ENCODE measurements around the gene GFAP.
A peak's percentile ranks its signal among the peaks of the same experiment; 100 is the strongest.

The GFAP gene

DNA sequence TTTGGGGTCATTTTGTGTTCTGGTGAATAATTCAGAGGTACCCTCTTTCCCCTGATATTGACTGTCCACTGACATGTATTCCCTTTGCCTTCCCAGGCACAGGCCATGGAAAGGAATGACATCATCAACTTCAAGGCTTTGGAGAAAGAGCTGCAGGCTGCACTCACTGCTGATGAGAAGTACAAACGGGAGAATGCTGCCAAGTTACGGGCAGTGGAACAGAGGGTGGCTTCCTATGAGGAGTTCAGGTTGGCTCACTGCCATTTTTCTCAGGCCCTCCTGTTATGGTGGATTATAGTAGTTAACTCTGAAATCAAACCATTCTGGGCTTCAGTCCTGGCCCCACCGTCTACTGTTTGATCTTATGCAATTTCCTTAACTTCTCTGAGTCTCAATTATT is 14.4 kb downstream of the GFAP start:
- DNase-seq (ENCODE audit: low spot score): no peak

DNA sequence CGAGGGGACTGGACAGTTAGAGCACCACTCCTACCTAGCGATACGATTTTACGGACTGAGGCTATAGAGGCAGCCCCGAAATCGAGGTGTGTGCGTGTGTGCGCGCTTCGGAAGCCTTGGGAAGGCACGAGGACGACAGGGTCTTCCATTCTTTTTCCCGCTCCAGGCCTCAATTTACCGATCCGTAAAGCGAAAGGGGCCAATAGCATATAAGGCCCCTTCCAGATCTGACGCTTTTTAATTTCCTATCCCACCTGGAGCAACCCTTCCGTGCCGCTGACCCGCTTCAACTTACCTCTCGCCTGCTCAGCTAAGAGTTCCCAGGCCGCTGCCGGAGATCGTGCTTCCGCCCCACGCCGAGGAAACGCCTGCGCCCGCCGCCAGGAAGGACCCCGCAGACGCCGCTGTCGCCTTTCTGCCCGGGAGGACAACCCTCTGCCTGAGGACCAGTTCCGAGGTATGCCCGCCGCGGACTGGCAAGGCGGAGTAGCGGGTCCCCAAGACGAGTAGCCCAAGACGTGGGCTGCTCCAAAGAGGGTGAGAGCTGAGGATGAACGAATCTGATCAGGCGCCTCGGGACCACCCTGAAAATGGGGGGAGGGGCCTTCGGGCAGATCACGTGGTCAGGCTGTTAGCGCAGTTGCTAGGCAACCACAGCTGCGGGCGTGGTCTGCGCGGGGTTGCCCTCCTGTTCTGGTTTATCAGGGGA is 16.1 kb downstream of the GFAP start, which contains the start of gene EFTUD2:
TSS of gene EFTUD2 (minus strand) at position 372 of the 709 bp plus-strand sequence. CDS start 4,924 bp downstream, outside the sequence.
- DNase-seq (ENCODE audit: low spot score): peak; percentile 98

DNA sequence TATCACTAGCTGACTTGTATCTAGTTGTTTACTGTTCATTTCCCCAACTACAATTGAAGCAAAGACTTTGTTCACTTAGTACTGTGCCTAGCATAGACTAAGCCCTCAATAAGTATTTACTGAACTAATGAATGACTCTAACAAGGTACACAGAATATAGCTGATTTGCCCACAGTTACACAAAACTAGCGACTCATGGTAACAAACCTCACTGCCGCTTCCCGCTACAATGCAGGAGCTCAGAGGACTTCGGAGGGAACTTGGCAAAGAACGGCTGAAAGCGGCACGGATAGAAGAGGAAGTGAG is 16.6 kb downstream of the GFAP start:
- DNase-seq (ENCODE audit: low spot score): no peak

DNA sequence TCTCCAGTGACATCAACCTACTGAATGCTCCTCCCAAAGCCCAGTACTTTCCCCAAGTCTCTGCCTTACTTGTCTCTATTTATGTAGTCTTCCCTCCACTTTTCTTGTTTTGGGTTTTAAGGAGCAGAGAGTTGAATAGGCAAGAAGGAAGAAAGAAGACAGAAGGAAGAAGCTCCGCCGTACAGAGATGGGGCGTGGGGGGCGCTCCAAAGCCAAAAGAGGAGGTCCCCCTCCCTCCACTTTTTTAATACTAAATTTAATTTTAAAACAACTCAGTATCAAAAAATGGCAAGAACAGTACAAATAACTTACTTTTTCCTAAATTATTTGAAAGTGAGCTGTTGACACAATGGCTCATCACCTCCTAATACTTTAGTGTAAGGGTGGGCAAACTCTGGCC is 20.7 kb downstream of the GFAP start:
- DNase-seq (ENCODE audit: low spot score): no peak

DNA sequence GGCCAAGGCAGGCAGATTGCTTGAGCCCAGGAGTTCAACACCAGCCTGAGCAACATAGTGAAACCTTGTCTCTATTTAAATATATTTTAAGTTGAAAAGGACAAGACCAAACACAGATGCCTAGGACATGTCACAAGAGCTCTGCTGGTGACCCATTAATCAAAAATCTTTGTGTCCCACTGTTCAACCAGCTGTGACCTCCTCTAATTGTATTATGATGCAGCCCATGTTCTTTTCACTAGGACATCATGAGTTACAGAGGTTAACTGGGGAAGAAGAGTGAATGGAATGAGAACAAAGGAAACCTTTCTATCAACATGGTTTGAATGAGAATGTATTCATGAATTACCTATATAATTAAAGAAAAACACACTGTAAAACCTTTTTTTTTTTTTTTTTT is 23.1 kb downstream of the GFAP start:
- no peak for DNase-seq (ENCODE audit: low spot score)

DNA sequence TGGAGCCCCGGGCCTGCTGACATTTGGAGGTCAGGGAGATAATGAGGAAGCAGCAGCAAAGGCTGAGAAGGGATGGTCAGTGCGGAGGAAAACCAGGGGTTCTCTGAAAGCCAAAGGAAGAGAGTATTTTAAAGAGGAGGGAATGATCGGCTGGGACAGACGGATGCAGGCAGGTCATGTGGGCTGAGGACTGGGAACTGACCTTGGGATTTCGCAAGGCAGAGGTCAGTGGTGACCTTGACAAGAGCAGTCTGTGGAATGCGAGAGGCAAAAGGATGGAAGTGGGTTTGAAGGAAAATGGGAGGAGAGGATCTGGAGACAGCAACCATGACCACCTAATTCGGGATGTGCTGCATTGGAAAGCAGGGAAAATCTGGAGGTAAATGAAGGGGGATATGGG is 26.3 kb downstream of the GFAP start:
- DNase-seq (ENCODE audit: low spot score): no peak

DNA sequence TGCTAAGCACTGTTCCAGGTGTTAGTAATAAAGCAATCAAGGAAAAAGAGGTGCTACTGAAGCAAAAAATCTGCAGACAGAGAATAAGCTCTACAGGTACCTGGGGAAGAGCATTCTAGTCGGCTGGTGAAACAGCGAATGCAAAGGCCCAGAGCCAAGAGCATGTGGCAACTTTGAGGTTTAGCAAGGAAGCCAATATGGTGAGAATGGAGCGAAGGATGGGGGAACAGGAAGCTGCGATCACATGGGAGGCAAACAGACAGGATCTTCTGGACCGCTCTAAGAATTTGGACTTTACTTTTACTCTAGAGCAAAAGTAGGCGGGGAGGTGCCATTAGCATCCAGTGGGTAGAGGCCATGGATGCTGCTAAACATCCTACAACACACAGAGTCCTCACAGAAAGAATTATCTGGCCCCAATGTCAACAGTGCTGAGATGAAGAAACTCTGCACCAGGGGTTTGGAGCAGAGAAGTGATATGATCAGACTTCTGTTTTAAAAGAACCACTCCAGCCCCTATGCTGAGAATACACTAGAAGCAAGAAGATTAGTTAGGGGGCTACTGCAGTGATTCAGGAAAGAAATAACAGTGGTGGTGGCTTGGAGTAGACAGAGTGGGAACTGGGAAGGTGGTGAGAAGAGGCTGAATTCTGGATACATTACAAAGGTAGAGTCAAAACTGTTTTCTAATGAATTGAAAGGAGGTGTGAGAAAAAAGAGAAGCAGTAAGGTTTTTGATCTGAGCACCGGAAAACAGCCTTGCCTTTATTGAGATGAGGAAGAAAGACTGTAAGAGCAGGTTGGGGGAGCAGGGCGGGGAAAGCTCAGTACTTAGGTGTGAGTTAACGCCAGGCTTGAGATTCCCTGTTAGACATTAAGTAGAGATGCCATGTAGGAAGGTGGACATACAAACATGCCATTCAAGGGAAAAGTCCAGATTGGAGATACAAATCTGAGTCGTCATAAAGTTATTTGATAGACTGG is 27.0 kb downstream of the GFAP start:
- DNase-seq (ENCODE audit: low spot score): no peak

DNA sequence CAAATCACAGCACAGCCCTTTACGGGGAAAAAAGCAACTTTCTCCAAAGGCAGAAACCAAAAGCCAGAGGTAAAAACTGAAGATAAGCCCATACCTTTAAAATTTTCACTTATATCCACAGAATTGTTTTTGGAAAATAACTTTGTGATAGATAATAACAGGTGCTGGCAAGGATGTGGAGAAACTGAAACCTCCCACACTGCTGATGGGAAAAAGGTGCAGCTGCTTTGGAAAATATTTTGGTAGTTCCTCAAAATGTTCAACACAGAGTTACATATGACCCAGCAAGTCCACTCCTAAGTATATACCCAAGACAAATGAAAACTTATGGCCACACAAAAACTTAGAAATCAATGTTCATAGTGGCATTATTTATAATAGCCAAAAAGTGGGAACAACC is 28.3 kb downstream of the GFAP start:
- no peak for DNase-seq (ENCODE audit: low spot score)

DNA sequence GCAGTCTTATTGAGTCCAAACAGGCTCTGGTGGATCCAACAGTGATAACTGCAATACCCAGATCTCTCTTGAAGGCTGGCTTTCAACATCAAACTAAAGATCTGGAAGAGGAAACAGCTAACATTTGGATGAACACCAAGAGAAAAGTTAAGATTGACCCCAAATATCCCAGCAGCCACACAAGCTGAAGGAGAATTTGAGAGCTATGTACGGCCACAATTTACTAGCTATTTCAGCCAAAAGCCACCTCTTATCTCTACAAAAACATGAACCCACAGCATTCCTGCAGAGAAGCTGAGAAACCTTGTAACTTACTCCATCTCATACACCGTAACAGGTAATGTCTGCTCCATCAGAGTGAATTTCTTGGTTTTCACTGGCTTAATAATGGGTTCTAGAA is 30.4 kb downstream of the GFAP start:
- DNase-seq (ENCODE audit: low spot score): no peak

DNA sequence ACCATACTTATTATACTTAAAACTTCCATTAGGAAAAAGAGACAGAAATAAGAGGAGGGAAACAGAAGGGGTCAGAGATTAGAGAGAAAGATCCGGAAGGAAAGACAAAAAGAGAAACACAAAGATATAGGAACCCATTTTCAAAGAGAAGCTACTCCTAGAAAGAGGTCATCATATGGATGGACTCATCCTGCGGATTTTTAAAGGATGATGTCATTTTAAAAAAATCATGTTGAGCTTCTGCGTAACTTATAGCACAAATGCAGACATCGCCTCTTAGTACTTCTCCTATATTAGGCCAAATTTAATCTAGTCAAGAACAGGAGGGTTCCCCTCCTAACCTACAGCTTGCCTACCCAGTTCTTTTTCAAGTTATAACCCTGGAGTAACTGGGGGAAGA is 34.2 kb downstream of the GFAP start:
- no peak for DNase-seq (ENCODE audit: low spot score)

DNA sequence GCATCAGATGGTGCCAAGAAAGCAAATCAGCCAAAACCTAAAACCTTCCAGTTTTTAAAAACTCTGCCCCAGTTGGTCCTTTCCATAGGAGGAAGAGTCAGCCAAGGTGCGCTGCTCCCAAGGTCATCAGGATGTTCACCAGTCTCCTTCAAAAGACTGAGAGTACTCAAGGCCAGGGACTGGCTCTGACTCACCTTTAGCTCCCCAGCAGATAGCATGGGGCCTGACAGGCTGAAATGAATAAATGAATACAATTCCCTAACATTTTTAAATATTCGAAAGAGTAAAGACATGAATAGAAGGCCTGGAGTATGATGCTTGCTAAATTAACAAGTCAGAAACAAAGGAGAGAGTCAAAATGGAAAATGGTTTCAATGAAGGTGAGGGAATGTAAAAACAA is 35.2 kb downstream of the GFAP start:
- DNase-seq (ENCODE audit: low spot score): no peak

DNA sequence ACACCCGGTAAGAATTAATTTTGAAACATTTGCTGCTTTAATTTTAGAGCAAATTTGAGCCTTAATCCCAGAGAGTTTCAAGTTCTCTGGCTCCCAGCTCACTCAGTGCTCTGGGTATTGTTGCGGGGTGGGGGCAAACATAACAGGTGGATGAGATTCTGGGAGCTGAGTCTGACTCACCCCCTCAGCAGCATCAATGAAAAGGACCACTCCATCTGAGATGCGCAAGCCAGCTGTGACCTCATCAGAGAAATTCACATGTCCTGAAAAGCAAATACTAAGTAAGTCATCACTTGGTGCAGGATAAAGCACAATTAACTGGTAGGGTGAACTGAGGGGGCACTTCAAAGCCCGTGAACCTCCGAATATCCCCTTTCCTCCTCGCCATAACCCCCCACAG is 35.9 kb downstream of the GFAP start:
- no peak for DNase-seq (ENCODE audit: low spot score)

DNA sequence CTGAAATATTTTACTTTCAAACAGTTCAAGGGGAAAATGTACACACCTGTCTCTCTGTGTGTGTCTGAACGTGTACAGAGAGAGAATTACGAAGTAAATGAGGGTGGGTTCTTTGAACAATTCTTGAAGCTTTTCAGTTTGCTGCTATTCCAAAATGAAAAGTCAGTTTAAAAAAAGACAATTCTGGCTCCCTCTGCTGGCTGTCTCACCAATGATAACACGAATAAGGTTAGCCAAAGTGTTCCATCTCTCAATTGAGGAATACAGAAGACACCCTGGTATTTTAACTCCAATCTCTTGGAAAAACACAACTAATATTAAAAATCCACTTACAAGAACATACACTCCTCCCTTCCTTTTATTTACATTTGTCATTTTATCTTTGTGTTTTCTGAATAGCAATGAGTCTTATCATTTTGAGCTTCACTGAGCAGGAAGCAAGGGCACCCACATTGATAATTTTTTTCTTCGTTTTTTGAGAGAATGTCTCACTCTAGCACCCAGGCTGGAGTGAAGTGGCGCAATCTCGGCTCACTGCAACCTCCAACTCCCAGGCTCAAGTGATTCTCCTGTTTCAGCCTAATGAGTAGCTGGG is 36.6 kb downstream of the GFAP start:
- no peak for DNase-seq (ENCODE audit: low spot score)

DNA sequence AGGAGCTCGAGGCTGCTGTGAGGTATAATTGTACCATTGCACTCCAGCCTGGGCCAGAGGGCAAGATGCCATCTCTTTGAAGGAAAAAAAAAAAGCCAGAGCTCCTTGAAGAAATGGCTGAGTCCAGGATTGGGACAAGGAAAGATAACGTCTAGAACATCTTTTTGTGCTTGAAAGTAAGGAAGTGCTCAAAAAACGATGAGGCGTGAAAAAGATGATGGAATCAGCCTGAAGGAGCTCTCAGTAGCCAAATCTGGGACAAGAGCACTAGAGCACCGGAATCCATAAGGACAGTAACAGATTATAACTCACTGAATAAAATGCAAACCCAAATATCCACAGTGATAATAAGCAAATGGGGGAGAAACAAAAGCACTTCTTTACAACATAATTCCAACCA is 38.2 kb downstream of the GFAP start:
- no peak for DNase-seq (ENCODE audit: low spot score)

DNA sequence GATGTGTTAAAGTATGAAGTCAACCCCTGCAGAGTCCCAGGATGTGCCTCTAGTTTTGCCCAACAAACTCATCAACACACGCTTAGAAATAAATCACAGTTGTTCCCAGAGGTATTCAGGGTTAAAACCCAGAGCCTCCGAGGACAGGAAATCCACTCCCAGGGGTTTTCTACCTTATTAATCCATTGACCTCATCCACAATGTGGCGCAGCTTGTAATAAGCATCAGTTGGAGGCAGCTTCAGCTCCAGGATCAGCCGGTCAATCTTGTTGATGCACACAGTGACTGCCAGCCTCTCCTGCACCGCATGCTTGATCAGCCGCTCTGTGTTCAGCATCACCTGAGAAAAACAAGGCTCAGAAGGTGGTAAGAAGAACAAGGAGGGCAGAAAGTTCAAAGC is 39.5 kb downstream of the GFAP start:
- no peak for DNase-seq (ENCODE audit: low spot score)

DNA sequence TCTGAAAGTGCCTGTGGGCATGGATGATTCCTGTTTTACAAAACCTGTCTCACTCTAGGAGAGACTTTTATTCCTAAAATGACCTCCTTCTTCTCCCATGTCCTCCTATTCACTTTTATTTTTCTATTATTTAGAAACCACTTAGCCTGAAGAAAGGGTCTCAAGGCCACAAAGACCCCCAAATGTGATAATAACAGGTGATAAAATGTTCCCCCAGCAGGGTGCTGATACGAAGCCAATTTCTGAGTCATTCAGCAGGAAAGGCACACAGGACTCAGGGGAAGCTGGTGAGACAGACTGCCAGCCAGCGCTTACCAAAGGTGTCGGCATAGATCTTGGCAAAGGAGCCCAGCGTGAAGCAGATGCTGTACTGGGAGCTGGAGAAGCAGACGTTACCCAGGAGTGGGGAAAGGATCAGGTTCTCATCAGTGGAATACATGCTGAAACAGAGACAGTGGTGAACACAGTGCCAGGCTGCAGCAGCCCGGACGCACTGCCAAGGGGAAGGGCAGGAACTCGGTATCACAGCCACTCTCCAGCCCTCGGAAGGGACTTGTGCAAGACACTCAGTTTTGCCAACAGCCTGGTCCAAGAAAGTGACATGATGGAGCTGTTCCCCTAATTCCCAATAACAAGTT is 43.0 kb downstream of the GFAP start:
- DNase-seq (ENCODE audit: low spot score): no peak

DNA sequence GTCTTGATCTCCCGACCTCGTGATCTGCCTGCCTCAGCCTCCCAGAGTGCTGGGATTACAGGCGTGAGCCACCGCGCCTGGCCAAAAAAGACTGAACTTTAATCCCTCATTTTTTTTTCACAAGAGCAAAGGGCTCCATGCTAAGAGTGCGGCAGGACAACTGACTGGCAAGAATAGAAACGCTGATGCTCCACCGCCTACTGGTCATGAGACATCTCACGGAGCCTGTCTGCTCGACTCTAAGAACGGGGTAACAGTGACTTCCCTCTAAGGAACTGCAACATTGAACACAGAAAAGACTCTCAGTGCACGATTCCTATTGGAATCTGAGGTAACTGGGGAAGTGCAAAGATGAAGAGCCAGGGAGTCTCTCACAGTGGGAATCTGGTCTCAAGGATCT is 43.7 kb downstream of the GFAP start:
- DNase-seq (ENCODE audit: low spot score): no peak

DNA sequence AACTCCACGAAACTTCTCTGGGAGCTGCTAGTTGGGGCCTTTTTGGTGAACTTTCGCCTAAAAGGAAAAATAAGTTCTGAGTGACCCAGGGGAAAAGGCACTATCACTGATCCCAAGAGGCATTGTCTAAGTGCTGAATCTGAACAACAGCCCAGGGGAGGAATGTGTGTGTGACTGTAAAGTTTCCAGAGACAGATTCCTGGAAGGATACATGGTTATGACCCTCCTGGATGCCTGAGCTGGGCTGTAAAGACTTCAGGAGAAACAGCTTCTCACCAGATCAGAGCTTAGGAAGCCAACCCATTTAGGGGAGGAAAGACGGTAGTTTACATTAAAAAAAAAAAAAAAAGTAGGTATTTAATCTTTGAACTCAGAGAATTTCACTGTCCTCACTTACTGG is 47.5 kb downstream of the GFAP start:
- no peak for DNase-seq (ENCODE audit: low spot score)

DNA sequence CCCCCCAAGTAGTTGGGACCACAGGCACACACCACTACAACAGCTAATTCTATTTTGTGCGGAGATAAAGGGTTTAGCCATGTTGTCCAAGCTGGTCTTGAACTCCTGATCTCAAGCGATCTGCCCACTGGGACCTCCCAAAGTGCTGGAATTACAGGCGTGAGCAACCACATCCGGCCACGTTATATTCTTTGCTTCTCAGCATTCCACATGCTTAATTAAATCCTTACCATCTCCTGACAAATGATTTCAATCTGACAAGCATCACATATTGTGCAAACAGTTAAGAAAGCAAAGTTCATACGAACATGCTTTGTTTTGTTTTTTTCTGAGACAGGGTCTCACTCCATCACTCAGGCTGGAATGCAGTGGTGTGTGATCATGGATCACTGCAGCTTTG is 49.4 kb downstream of the GFAP start:
- DNase-seq (ENCODE audit: low spot score): no peak

DNA sequence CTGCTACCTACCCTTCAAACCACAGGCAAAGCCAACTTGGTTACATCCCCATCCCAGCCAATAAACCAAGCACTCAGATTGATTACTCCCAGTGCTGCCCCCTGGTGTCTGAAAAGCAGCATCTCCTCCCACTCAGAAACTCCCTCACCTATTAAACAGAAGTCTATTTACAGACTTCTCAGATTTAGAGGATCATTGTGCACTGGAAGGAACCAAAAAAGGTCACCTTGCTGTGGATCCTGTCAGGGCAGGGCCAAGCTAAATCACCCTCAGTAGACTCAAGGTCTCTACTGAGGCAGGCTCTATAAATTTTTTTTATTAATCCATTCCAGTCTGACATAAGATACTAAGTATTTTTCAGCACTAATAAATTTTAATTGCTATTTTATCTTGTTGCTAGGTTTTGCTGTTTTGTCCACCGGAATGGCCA is 50.1 kb downstream of the GFAP start:
- DNase-seq (ENCODE audit: low spot score): peak; percentile 70

DNA sequence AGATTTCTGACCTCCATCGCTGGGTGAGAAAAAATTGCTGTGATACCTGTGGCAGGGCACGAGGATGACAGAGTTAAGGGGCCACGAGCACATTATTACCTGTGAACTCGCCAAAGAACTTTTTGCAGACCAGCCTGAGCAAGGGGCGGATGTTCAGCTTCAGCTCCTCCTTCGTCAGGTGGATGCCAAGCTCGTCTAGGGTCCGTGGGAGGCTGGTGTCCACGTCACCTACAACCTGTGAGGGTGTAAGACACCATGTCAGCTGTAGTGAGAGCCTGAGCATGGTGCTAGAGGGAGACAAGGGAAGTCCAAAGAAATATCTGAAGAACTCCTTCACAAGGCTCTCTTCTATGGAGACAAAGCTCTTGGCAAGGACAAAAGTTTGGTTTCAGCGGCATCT is 50.5 kb downstream of the GFAP start:
- DNase-seq (ENCODE audit: low spot score): no peak

DNA sequence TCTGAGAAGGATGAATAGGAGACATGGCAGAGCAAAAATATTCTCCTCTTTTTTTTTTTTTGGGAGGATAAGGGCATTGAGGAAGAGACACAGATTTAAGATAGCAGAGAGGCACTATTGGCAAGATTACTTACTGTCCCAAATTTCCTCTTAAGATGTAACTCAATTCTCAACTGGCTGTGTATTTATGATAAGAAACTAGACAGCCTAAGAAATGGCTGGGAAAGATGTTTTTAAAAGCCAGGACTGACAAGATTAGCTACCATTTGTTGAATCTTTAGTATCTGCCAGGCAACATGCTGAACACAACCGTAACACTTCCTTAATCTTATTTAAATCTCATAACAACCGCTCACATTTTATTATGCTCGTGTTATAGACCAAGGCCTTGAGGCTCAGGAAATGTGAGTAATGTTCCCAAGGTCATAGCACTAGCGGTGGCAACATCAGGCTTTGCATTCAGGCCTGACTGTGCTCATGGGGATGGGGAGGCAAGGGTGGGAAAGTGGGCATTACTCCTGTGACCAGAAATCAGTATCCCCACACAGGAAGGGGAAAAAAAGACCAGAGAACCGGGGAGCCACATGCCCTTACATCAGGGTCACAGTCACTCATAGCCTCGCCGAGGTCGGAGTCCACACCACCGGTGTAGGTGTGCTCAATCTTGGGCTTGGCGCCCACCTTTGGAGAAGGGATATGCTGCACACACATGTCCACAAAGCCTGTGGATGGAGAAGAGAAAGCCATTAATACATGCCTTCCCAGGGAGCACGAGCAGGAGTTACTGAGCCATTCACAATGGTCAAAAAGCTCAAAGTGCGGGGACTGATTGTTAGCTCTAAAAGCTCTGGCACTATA is 52.0 kb downstream of the GFAP start:
- no peak for DNase-seq (ENCODE audit: low spot score)
